ENCODE data around the gene SPTA1. TPM values are rescaled to one million over a fixed set of nuclear protein-coding genes. Genes with fewer than 3 reads are reported as not detected.

SPTA1 gene
- total and polyA plus RNA-seq, 8 donors: 3.3 TPM; not detected in 7

- Histone ChIP-seq H3K36me3 (no peaks in the 10 kb centered on the region), H3K4me1 (no peaks in the 10 kb centered on the region), H3K4me3 (no peak overlapping the region), H3K9me3 (no peaks in the 10 kb centered on the region), H3K27me3 (peaks cover 0 to 7% (median 0%) of the 10 kb centered on the region in 3 donors), H3K27ac (no peak overlapping the region)
- no peak for DNase-seq
- TF ChIP-seq POLR2AphosphoS5 (IDR thresholded peaks at IDR 0.05) (no peak), POLR2A (IDR thresholded peaks at IDR 0.05) (no peak), EP300 (IDR thresholded peaks at IDR 0.05) (no peak)
- TF ChIP-seq, protein P1, sequence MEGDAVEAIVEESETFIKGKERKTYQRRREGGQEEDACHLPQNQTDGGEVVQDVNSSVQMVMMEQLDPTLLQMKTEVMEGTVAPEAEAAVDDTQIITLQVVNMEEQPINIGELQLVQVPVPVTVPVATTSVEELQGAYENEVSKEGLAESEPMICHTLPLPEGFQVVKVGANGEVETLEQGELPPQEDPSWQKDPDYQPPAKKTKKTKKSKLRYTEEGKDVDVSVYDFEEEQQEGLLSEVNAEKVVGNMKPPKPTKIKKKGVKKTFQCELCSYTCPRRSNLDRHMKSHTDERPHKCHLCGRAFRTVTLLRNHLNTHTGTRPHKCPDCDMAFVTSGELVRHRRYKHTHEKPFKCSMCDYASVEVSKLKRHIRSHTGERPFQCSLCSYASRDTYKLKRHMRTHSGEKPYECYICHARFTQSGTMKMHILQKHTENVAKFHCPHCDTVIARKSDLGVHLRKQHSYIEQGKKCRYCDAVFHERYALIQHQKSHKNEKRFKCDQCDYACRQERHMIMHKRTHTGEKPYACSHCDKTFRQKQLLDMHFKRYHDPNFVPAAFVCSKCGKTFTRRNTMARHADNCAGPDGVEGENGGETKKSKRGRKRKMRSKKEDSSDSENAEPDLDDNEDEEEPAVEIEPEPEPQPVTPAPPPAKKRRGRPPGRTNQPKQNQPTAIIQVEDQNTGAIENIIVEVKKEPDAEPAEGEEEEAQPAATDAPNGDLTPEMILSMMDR (IDR thresholded peaks at IDR 0.05): no peak
- intact Hi-C loops (cut with DNase I; ENCODE audit: low total_unique reads): no loop called here
- WGBS, 5 donors: 88 to 90% (median 89%) methylated on average over 7 of the region's 7 CpGs
Observed at GRCh38 chr1:158674302-158674701, 12.2 kb downstream of the SPTA1 start.

DNA sequence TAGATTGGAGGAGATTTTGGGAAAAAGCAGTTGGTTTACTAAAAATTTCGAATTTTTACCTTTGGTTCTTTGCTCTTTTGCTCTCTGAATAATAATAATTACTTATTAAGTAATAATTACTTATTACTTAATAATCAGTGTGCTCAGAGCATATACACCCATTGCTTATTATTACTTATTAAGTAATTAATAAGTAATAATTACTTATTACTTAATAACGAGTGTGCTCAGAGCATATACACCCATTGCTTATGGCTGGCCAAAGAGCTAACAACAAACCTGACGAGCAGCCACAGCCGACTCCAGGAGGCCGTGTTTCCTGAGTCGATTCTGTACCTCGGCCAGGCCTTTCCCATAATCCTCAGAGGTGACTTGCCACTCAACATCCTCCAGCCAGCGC, 20.5 kb downstream of the SPTA1 start:
- TF ChIP-seq POLR2A (IDR thresholded peaks at IDR 0.05): no peak
- TF ChIP-seq EP300 (IDR thresholded peaks at IDR 0.05): no peak
- TF ChIP-seq, protein P1 (IDR thresholded peaks at IDR 0.05): no peak
- no peak for TF ChIP-seq POLR2AphosphoS5 (IDR thresholded peaks at IDR 0.05)
- intact Hi-C loops (cut with DNase I; ENCODE audit: low total_unique reads): no loop called here
- no peak for DNase-seq
- no peaks in the 10 kb centered on the region for H3K36me3 ChIP-seq
- H3K4me3 ChIP-seq: no peak overlapping the region
- no peaks in the 10 kb centered on the region for H3K4me1 ChIP-seq
- 76 to 87% (median 82%) methylated on average over 8 of the region's 8 CpGs for WGBS, 5 donors
- no peaks in the 10 kb centered on the region for H3K27me3 ChIP-seq
- no peaks in the 10 kb centered on the region for H3K9me3 ChIP-seq
- H3K27ac ChIP-seq: no peak overlapping the region

DNA sequence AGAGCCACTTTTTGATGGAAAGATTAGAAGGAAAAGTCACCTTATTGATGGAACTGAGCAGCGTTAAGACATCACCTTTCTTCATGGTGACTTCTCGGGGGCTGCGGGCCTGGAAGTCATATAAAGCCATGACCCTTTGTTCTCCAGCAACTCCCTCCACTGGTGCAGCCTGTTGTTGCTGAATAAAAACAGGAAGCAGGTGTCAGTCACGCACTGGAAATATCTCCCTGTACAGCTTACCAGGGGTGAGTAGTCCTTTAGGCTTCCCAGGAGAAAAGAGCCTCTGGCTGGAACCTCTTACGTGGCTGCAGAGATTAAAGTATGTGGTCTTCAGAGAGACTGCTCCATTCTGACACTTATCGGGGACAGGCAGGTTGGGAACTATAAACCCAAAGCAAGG, 31.9 kb downstream of the SPTA1 start:
- H3K4me3 ChIP-seq: no peak overlapping the region
- H3K4me1 ChIP-seq: no peaks in the 10 kb centered on the region
- no peak for TF ChIP-seq POLR2AphosphoS5 (IDR thresholded peaks at IDR 0.05)
- no peak for TF ChIP-seq EP300 (IDR thresholded peaks at IDR 0.05)
- 56 to 64% (median 59%) methylated on average over 6 of the region's 6 CpGs for WGBS, 5 donors
- no peaks in the 10 kb centered on the region for H3K9me3 ChIP-seq
- H3K36me3 ChIP-seq: no peaks in the 10 kb centered on the region
- no peaks in the 10 kb centered on the region for H3K27me3 ChIP-seq
- no peak overlapping the region for H3K27ac ChIP-seq
- DNase-seq: peak in 1 of 2 donors; percentile 20
- intact Hi-C loops (cut with DNase I; ENCODE audit: low total_unique reads): no loop called here

DNA sequence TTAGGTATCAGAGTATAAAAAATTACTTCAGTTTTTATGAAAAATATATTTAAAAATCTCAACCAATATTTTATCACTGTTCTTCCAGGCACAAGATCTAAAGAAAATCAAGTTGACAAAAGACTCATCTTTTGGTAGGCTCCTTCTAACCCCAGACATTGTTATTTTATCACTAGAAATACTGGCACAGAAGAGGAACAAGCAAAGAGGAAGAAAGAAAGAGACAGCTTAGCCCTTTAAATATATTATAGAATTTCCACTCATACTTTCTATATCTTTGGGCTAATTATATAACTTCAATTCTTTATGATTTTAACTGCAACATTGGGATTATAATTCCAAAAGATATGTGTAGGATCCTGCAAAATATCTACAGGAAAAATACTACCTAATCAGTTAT, 32.4 kb downstream of the SPTA1 start:
- no peak overlapping the region for H3K4me3 ChIP-seq
- no peaks in the 10 kb centered on the region for H3K9me3 ChIP-seq
- H3K36me3 ChIP-seq: no peaks in the 10 kb centered on the region
- no peaks in the 10 kb centered on the region for H3K4me1 ChIP-seq
- no peak overlapping the region for H3K27ac ChIP-seq
- TF ChIP-seq POLR2AphosphoS5 (IDR thresholded peaks at IDR 0.05) (no peak), POLR2A (IDR thresholded peaks at IDR 0.05) (no peak), EP300 (IDR thresholded peaks at IDR 0.05) (no peak)
- TF ChIP-seq, protein P1 (IDR thresholded peaks at IDR 0.05): no peak
- no peak for DNase-seq
- intact Hi-C loops (cut with DNase I; ENCODE audit: low total_unique reads): no loop called here
- H3K27me3 ChIP-seq: no peaks in the 10 kb centered on the region

DNA sequence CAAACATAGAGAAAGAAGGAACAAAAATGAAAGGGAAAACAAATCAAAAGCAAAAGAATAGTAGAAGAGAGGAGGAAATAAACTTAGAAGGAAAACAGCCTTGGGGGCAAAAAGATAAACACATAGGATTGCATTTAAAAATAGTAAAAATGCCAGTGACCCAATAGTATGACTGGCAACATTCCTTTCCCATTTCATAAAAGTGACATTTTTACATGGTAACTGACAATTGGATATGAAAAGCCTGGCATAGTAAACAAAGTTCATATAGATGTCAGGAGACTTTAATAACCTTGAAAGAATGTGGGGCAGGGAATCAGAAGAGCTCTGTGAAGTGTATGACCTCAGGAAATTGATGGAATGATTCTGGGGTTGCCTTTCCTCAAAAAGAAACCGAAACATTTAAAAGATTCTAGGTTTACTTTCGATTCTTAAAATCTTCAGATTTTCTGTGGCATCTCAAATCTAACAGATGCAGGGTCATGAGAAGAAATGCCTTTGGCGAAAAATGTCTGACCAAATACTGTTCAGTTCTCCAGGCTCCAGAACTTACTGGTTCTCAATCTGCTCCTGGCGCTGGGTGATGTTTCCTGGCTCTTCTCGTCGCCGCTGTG, 33.7 kb downstream of the SPTA1 start:
- 87 to 93% (median 90%) methylated on average over 7 of the region's 7 CpGs for WGBS, 5 donors
- no peaks in the 10 kb centered on the region for H3K4me1 ChIP-seq
- no peaks in the 10 kb centered on the region for H3K36me3 ChIP-seq
- intact Hi-C loops (cut with DNase I; ENCODE audit: low total_unique reads): no loop called here
- no peak overlapping the region for H3K4me3 ChIP-seq
- TF ChIP-seq, protein P1 (IDR thresholded peaks at IDR 0.05): no peak
- TF ChIP-seq POLR2A (IDR thresholded peaks at IDR 0.05): no peak
- TF ChIP-seq POLR2AphosphoS5 (IDR thresholded peaks at IDR 0.05): no peak
- no peak for TF ChIP-seq EP300 (IDR thresholded peaks at IDR 0.05)
- H3K9me3 ChIP-seq: no peaks in the 10 kb centered on the region
- no peak for DNase-seq
- no peaks in the 10 kb centered on the region for H3K27me3 ChIP-seq
- H3K27ac ChIP-seq: no peak overlapping the region
